Fibroblast of skin of abdomen (primary cell): ENCODE data around the gene PRKAR1B.
"Not testable (repeated sequence)": the region's sequence is repeated elsewhere in the genome, so short reads cannot be mapped to it uniquely, and the experiment has no call there.

Experiments used
- DNase-seq: peaks from one replicate; pipeline ENCODE4 v3.0.0-alpha.2; 2013

The PRKAR1B gene

DNA sequence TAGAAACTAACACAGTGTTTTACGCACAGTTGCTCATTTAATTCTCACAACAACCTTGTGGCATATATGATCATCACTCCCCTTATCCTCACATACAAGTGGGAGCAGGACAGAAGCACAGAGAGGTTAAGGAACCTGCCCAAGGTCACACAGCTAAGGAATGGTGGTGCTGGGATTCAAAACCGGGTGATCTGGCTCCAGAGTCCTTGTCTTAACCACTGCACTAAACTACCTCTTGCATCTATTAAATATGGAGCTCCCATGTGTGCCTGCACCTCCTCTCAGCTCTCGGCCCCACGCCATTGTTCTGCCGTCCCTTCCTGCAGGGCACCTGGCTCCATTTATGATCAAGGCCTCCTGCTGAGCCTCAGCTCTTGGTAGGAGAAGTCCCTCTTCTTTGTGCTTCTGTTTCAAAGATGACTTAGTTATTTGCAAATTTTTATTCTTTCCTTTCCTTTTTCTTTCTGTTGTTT lies 107.7 kb downstream of the PRKAR1B start:
- no peak for DNase-seq

- DNase-seq: no peak
Measured at GRCh38 chr7:618539-619367, 108.3 kb downstream of the PRKAR1B start.

- no peak for DNase-seq
Measured at GRCh38 chr7:617614-618538, 109.2 kb downstream of the PRKAR1B start.

DNA sequence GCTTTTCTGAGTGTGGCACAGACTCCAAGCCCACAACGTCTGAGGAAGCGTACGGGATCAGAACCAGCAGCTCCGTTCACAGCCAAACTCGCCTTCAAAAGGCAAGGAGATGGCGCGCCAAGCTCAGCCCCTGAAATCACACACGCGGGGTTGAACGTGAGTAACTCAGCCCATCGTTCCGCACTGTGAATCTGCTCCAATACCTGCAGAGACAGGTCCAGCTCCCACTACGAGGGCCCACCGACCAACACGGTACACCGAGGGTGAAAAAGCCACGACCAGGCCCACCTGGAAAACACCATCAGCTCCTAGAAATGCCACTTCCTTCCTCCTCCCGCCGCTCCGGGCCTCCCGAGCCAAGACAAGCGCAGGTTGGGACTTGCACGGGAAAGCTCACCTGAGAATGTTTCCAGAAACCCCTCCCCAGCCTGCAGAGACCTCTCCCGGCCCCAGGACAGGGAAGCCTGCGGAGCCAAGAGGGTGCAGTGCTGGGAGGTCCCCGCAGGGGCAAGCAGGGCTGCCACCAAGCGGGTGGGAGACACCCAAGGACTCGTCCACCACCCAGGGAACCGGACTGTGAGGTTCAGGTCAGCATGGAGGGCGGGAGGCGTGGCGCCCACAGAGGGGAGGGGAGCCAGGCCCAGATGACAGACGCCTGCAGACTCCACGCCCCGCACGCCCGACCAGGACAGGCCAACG lies 113.5 kb downstream of the PRKAR1B start:
- DNase-seq: no peak

GRCh38 chr7:611837-612236 lies 115.2 kb downstream of the PRKAR1B start:
- not testable (repeated sequence) for DNase-seq

DNA sequence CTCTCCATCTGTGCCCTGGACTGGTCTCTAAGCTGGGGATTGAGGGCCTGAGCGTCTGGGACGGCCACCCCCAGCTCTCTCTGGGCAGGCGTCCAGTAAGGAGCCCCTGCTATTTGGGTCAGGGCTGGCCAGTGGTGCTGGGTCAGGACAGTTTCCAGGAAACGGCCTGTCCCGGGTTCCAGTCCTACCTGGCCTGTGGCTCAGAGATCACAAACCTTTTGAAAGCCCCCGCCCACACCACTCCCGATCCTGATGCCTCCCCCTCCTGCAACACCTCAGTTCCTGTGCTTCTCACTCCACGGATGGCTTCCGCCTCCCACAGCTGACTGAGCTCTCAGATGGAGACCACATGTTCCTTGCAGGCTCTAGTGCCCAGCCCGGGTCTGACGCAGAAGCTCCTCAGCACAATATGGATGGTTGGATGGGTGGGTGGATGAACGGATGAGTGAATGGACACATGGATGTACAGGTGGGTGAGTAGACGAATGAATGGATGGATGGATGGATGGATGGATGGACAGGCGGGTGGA lies 115.7 kb downstream of the PRKAR1B start:
- no peak for DNase-seq

DNA sequence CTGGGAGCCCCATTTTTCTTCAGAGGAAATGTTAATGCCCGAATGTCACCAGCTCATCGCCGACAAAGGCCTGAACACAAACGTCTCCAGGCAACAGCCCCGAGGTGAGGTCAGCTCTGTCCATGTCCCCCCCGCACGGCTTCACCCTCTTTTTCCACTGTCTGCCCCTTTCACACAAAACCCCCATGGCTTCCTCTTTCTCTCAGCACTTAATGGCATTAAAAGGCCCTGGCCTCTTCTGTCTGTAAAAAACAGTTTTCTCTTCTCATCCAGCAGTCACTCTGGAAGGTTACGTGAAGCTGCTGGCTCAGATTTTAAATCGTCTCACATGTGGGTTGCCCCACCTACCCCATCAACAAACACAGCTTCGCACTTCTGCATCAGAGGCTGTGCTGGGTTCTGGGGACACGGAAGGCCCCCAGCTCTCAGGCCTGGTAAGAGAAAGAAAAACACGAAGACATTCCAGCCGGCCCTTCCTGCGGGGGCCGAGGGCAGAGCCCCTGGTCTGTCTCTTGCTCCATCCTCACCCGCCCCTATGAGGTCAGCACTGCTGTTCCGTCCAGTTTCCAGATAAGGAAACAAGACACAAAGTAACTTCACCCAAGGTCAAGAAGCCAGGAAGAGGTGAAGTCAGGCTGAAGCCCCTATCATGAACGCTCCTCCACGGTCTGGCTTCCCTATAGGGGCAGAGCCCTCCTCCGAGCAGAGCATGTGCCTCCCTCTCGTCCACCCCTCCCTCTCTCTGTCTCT lies 116.4 kb downstream of the PRKAR1B start:
- DNase-seq: no peak

DNA sequence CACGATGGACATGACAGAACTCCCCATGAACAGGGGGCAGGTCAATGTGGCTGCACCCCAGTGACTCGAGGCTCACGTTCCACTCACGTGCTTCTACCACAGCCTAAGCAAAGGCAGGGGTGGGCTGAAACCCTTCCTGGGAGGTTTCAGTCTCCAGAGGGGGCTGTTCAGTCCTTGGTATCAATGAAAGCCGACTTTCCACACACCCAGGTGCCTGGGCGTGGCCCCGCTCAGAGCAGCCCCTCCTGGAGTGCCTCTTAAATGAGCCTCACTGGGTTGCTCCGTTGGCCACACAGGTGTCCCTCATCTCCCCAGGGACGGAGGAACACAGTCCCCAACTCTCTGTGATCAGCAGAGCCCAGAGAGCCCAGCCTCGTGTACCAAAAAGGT lies 116.9 kb downstream of the PRKAR1B start:
- no peak for DNase-seq

- DNase-seq: no peak
Measured at GRCh38 chr7:609365-609764, 117.7 kb downstream of the PRKAR1B start.

DNA sequence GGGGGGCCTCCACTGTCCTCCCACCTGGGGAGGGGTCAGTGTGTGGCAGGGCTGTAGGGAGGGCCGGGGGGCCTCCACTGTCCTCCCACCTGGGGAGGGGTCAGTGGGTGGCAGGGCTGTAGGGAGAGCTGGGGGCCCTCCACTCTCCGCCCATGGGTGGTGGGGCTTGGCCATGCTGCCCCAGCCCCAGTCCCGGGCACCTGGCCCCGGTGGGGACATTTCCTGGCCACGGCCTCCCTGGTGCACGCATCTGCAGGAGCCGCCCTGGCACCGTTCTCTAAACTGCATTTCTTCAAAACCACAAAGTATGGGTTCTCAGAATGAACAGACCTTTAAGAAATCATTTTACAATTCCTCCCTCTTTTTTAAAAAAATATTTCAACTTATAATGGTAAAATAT lies 118.1 kb downstream of the PRKAR1B start:
- DNase-seq: no peak

DNA sequence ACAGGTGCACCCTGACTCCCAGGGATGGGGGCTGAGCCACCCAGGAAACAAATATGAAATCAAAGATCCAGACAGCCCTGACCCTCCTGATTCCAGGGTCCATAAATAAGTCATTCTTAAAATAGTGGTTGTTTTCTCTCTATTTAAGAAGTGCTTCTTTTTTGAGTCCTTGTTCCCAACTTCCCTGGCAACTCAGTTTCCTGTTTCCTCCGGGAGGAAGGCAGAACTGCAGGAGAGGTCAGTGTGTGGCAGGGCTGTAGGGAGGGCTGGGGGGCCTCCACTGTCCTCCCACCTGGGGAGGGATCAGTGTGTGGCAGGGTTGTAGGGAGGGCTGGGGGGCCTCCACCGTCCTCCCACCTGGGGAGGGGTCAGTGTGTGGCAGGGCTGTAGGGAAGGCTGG lies 118.7 kb downstream of the PRKAR1B start:
- DNase-seq: no peak

- DNase-seq: no peak
Measured at GRCh38 chr7:607938-608337, 119.1 kb downstream of the PRKAR1B start.

DNA sequence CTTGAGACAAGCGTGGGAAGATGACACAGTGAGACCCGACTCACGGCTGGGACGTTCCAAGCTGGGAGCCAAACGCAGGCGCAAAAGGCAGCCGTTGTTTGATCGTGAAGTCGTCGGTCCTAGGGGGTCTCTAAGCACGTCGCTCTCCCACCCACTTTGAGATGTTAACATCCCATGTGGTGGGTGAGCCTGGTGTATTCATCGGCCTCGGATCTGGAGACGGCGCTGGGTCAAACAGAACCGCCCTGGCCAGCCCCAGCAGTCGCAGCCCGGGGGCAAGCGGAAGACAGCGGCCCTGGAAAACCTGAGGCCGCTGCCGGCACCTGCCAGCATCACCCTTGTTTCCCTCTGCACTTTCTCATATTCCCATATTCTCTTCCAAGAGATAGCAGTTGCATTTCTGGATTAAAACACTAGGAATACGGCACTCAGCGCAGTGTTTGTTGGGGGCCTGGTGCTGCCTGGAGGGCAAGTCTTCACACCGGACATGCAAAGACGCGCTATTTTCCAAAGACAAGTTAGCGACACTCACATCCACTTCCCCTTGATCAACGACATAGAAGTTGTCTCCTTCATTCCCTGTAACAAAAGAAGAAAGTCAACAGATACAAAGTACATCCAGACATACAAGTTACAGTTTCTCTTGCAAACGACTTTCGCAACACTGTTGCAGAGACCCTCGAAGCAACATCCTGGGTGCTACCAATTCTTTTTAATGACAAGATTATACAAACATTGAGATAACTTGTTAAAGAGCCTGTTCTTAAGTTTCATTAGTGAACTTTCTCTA lies 121.2 kb downstream of the PRKAR1B start:
- no peak for DNase-seq

DNA sequence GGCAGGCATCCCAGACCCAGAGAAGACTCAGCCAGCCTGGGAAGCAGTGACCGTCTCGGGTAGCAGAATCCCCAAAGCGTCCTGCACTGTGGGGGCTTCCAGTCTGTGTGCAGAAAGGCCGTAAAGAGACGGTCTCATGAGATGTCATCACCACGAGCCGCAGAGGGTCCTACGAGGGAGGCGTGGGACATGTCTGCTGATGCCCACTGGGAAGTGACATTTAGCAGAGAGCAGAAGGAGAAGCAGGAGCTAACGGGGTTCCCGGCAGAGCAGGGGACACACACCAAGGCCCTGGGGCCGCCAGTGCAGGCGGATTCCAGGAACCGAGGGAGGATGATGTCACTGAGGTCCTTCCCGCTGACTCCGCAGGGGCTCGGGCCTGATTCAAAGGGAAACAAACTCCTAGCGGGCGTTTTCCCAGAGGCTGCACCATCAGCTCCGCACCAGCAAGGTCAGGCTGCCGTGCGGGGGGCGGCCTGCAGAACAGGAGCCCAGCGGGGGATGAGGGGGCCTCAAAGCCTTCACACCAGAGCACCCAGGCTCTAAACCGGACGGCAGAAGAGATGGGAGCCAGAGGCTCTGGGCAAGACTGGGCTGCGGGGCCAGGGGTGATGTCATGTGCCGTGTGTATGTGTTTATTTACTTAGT lies 122.1 kb downstream of the PRKAR1B start:
- no peak for DNase-seq

DNA sequence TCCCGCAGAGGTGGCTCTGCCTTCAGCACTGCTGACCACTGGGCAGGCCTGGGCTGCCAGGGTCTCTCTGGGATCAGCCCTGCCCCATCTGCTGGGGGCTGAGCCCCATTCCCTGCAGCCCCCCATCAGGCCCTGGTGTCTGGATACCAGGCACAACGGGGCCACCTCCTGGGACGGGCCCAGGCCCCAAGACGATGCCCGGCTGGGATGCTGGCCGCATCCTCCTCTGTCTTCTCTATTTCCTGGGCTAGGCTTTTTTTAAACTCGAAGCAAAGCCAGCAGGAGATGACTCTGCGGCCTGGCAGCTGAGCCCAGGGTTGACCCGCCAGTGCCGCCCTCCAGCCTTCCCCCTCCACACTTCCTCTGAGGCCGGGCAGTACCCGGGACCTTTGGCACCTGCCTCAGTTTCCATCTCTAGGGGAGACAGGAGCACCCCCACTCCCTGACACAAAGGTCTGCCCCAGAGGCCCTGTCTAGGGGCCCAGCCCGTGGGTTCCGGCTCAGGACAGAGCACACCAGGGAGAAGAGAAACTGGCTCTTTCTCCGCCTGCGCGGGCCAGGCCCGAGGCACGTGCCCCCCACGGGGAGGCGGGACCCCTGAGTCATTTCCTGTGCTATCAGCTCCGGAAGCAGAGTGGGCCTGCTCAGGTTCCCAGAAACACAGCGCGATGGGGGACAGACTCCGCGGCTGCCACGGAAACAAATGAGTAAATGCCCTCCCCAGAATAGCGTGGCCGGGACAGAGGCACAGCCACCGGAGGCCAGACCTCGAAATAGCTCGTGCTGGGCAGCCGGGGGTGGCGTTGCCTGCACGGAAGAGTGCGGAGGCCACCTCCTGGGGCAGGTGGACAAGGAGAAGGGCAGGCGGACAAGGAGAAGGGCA lies 122.8 kb downstream of the PRKAR1B start:
- peak; percentile 66 for DNase-seq

- no peak for DNase-seq
Measured at GRCh38 chr7:603152-603951, 123.7 kb downstream of the PRKAR1B start.

GRCh38 chr7:602341-603141 lies 124.5 kb downstream of the PRKAR1B start:
- DNase-seq: no peak
